Right kidney (tissue), 1 donor: Measurements from ENCODE around the gene GRAP.

ENCODE experiments used
- DNase-seq: peaks from one replicate; pipeline ENCODE4 v3.0.0-alpha.2; 2016

GRAP gene

DNA sequence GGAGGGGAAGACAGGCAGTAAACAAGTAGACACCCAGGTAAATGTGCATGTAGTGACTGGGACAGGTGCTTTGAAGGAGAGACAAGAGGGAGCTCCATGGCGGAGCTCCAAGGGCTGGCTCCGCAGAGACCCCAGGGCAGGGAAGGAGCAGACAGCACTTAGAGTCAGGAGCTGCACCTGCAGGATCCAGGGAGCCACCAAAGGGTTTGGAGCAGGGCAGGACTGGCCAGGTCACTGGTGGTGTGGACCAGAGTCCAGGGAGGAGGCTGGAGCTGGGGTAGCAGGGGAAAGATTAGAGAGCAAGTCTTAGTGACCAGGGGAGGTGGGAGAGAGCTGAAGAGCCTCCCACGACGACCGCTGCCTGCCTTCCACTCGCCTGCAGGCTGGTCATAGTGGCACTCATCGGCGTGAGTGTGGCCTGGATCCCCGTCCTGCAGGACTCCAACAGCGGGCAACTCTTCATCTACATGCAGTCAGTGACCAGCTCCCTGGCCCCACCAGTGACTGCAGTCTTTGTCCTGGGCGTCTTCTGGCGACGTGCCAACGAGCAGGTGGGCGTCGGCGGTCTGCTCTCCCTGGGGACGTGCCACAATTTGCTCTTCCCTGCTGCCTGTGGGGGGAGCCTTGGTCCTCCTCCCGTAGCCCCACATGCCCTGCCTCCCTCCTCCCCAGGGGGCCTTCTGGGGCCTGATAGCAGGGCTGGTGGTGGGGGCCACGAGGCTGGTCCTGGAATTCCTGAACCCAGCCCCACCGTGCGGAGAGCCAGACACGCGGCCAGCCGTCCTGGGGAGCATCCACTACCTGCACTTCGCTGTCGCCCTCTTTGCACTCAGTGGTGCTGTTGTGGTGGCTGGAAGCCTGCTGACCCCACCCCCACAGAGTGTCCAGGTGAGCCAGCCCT is 27.5 kb downstream of the GRAP start:
- DNase-seq = no peak

GRCh38 chr17:19018600-19018950 is 28.2 kb downstream of the GRAP start:
- DNase-seq = no peak

DNA sequence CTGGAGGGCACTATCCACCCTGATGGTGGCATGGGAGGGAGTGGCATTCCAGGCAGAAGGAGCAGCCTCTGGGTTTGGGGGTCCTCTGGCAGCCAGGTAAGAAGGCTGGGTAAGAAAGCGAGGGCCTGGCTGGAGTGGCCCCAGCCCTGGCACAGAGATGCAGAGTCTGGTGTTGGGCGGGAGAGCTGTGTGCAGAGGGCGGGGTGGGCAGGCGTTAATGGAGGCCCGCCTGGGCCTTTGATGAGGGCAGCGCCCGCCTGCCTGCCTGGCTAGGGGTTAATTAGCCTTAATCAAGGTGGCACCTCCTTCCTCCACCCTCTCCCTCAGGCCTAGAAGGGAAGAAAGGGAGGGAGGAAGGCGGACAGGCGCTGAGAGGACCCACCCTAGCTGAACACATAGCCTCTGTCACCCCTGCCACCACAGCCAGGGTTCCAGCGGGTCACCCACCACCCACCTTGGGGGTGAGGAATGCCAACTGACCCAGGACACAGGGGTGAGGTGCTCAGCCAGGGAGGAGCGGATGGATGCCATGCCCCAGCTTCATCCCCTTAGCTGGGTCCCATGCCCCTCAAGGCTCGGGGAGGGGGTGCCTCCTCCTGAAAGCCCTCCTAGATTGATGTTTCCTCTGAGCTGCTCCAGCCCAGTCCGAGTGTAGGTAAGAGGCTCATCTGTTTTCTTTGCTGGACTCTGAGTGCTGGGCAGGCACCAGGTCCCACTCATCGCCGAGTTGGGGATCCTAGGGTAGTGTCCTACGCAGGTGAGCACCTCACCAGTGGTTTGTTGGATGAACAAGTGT is 28.8 kb downstream of the GRAP start:
- DNase-seq = no peak

GRCh38 chr17:19017401-19017800 is 29.4 kb downstream of the GRAP start:
- no peak for DNase-seq

- no peak for DNase-seq
Observed at GRCh38 chr17:19016881-19017280, 29.9 kb downstream of the GRAP start.

GRCh38 chr17:19016297-19016696 is 30.5 kb downstream of the GRAP start:
- no peak for DNase-seq

DNA sequence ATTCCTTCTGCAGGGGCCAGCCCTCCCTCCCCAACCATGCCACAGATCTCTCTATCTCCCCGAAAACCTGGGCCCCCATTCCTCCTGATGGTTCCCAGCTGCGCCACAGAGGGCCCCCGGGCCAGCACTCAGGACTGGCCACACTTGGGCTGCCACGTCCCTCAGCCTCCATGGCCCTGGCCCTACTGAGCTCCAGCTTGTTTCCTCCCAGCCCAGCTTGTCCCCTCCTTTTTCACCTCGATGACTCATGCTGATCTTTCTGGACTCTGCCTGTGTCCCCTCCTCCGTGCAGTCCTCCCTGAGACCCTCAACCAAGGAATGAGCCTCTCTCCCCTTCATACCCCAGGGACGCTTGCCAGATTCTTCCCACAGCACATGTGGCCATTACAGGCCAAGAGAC is 31.3 kb downstream of the GRAP start:
- no peak for DNase-seq

- DNase-seq = no peak
Observed at GRCh38 chr17:19014628-19015215, 32.0 kb downstream of the GRAP start.

DNA sequence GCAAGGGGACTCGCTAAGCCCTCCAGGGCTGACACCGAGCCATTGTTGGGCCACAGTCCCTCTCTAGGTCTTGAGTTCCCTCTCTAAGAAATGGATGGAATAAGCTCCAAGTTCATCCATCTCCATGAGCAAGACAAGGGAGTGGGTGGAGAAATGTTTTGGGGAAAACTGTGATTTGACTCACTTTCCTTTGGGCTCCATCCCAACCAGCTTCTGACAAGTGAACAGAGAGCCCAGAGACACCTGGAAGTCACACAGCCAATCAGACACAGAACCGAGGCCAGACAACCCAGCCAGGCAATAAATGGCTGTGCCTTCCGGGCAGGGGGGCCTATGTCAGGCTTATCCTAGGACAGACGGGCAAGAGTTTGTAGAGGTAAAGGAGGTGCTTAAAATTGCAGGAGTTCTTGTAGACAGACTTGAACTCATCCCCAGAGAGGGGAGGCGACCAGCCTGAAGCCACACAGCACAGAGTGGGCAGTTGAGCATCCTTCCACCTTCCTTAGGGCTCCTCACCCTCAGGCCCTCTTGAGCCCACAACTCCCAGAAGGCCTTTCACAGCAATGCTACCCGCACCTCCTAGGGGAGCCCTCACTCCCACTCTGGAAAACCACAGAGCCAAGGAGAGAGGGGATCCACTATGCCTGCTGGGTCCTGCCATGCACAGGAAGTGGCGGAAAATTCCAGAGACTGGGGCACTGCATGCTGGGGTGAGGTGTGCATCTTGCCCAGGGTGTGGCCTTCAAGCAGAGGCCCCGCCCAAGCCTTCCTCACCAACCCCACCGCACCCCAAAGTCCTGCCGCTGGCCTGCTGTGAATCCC is 32.7 kb downstream of the GRAP start:
- DNase-seq = no peak

GRCh38 chr17:19013226-19013625 is 33.5 kb downstream of the GRAP start:
- no peak for DNase-seq

- DNase-seq = no peak
Observed at GRCh38 chr17:19012171-19013080, 34.3 kb downstream of the GRAP start.

GRCh38 chr17:19011581-19011980 is 35.2 kb downstream of the GRAP start:
- DNase-seq = no peak

GRCh38 chr17:19010729-19011505 is 35.8 kb downstream of the GRAP start:
- DNase-seq = no peak

GRCh38 chr17:19009970-19010369 is 36.8 kb downstream of the GRAP start:
- DNase-seq = no peak

DNA sequence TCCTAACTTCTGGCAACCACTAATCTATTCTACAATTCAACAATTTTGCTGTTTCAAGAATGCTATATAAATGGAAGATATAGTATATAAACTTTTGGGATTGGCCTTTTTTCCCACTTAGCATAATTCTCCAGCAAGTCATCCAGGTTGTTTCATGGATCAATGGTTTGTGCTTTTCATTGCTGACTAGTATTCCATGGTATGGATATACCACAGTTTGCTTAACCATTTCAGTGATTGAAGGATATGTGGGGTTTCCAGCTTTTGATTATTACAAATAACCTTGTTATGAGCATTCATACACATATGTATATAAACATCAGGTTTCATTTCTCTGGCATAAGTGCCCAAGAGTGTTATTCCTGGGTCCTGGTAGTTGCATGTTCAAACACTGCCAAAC is 40.1 kb downstream of the GRAP start:
- no peak for DNase-seq

DNA sequence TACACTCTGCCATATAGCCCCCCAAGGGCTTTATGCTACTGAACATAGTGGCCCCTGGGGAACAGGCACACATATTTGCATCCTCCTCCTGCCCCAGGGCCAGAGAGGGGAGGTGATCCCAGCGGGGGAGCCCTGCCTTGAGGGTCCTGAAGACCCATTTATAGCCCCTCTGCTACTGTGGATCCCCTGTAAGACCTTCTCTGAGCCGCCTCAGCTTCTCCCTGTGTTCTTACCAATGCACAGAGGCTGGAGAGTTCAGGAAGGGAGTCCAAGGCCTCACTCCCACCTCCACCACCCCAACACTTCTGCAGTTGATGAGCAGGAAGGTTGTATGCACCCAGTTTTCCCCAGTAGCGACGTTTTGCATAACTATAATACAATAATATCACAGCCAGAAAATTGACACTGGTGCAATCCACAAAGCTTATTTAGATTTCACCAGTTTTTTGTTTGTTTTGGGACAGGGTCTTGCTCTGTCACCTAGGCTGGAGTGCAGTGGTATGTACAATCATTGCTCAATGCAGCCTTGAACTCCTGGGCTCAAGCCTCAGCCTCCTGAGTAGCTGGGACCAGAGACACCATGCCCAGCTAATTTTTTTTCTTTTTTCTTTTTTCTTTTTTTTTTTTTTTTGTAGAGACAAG is 40.8 kb downstream of the GRAP start:
- no peak for DNase-seq

- DNase-seq = no peak
Observed at GRCh38 chr17:19005137-19005773, 41.5 kb downstream of the GRAP start.

- DNase-seq = peak; percentile 63
Observed at GRCh38 chr17:19004421-19005136, 42.2 kb downstream of the GRAP start, which contains the start of gene FAM83G. Gene FAM83G, minus strand, starts transcription at chr17:19004764. Its CDS starts 723 bp downstream, at chr17:19004041.
